Measurements from ENCODE around the gene SRF. TPM values are rescaled to one million over a fixed set of nuclear protein-coding genes. Genes with fewer than 3 reads are reported as not detected.

Gene SRF
- total RNA-seq, 1 donor from 2014 or later = 35.2 TPM

GRCh38 chr6:43186019-43186418, 14.9 kb downstream of the SRF start:
- TF ChIP-seq CTCF (conservative IDR thresholded peaks at IDR 0.05) = no peak
- no peak for DNase-seq (ENCODE audit: extremely low spot score, unreplicated experiment)
- no peak overlapping the region for H3K27ac Mint-ChIP-seq
- H3K27me3 Mint-ChIP-seq = no peaks in the 10 kb centered on the region
- peaks cover 9% of the 10 kb centered on the region for H3K36me3 Mint-ChIP-seq
- peaks cover 20% of the 10 kb centered on the region for H3K4me1 Mint-ChIP-seq (ENCODE audit: unreplicated experiment)
- no peak overlapping the region for H3K4me3 Mint-ChIP-seq
- H3K9me3 Mint-ChIP-seq = no peaks in the 10 kb centered on the region

- H3K27ac Mint-ChIP-seq = no peak overlapping the region
- no peak for TF ChIP-seq CTCF (conservative IDR thresholded peaks at IDR 0.05)
- DNase-seq (ENCODE audit: extremely low spot score, unreplicated experiment) = no peak
- H3K9me3 Mint-ChIP-seq = no peaks in the 10 kb centered on the region
- peaks cover 9% of the 10 kb centered on the region for H3K36me3 Mint-ChIP-seq
- peaks cover 13% of the 10 kb centered on the region for H3K4me1 Mint-ChIP-seq (ENCODE audit: unreplicated experiment)
- no peaks in the 10 kb centered on the region for H3K27me3 Mint-ChIP-seq
- no peak overlapping the region for H3K4me3 Mint-ChIP-seq
Measured at GRCh38 chr6:43186706-43187105, 15.6 kb downstream of the SRF start.

GRCh38 chr6:43187821-43188220, 16.8 kb downstream of the SRF start:
- DNase-seq (ENCODE audit: extremely low spot score, unreplicated experiment) = no peak
- no peak for TF ChIP-seq CTCF (conservative IDR thresholded peaks at IDR 0.05)
- H3K27me3 Mint-ChIP-seq = no peaks in the 10 kb centered on the region
- H3K4me1 Mint-ChIP-seq (ENCODE audit: unreplicated experiment) = peaks cover 7% of the 10 kb centered on the region
- no peaks in the 10 kb centered on the region for H3K9me3 Mint-ChIP-seq
- no peak overlapping the region for H3K27ac Mint-ChIP-seq
- peaks cover 13% of the 10 kb centered on the region for H3K36me3 Mint-ChIP-seq
- H3K4me3 Mint-ChIP-seq = no peak overlapping the region

GRCh38 chr6:43188426-43188825, 17.4 kb downstream of the SRF start:
- H3K27me3 Mint-ChIP-seq = no peaks in the 10 kb centered on the region
- H3K4me3 Mint-ChIP-seq = no peak overlapping the region
- no peak for TF ChIP-seq CTCF (conservative IDR thresholded peaks at IDR 0.05)
- no peak for DNase-seq (ENCODE audit: extremely low spot score, unreplicated experiment)
- no peak overlapping the region for H3K27ac Mint-ChIP-seq
- no peaks in the 10 kb centered on the region for H3K9me3 Mint-ChIP-seq
- H3K36me3 Mint-ChIP-seq = peaks cover 15% of the 10 kb centered on the region
- peaks cover under 1% of the 10 kb centered on the region for H3K4me1 Mint-ChIP-seq (ENCODE audit: unreplicated experiment)

GRCh38 chr6:43189776-43190304, 18.8 kb downstream of the SRF start:
- no peaks in the 10 kb centered on the region for H3K4me1 Mint-ChIP-seq (ENCODE audit: unreplicated experiment)
- peaks cover 18% of the 10 kb centered on the region for H3K36me3 Mint-ChIP-seq
- no peaks in the 10 kb centered on the region for H3K27me3 Mint-ChIP-seq
- no peaks in the 10 kb centered on the region for H3K9me3 Mint-ChIP-seq
- no peak overlapping the region for H3K27ac Mint-ChIP-seq
- H3K4me3 Mint-ChIP-seq = no peak overlapping the region
- DNase-seq (ENCODE audit: extremely low spot score, unreplicated experiment) = no peak
- TF ChIP-seq CTCF (conservative IDR thresholded peaks at IDR 0.05) = no peak

GRCh38 chr6:43192911-43193310, 21.8 kb downstream of the SRF start:
- Mint-ChIP-seq H3K27me3 (no peaks in the 10 kb centered on the region), H3K4me3 (no peak overlapping the region), H3K4me1 (ENCODE audit: unreplicated experiment) (no peaks in the 10 kb centered on the region), H3K36me3 (peaks cover 23% of the 10 kb centered on the region), H3K9me3 (no peaks in the 10 kb centered on the region), H3K27ac (no peak overlapping the region)
- DNase-seq (ENCODE audit: extremely low spot score, unreplicated experiment) = no peak
- no peak for TF ChIP-seq CTCF (conservative IDR thresholded peaks at IDR 0.05)

Data from type B pancreatic cell (in vitro differentiated cells).